HUDEP-2 (cell line): ENCODE measurements around the gene TGFB2.

ENCODE experiments used
- DNase-seq, 76 experiments: peaks; one replicate each; lab custom pipeline; 2025; ENCODE audit not compliant: unreplicated experiment in 76 of 76; lab: John Stamatoyannopoulos, UW

The TGFB2 gene

DNA sequence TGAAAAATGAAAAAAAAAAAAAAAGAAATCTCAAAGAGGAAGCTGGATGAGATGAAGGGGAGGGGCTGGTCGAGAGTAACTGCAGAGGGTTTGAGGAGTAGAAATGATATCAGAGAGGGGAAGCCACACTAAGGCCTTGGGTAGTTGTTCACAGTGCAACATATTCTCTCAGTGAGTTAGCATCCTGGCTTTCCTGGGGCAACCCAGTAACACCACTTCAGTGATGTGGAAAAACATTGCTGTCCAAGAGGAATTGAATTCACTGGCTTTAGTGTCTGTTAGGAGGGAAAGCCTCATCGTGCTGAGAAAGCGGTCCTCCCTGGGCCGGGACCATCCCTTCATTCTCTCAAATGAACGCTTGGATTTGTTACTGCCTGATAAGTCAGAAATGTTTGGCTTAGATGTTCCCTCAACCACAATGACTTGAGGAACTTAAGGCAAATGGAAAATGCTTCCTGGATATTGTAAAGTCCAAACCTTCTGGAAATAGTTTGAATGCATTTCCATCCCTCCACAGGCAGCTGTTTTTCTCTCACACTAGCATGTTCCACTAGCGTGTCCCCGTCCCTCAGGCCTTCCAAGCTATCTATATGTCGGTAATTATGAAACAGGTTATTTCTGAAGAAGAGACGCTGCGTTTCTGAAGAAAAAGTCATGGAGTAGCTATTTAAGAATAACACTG, 12.2 kb downstream of the TGFB2 start:
- no peak for DNase-seq

DNA sequence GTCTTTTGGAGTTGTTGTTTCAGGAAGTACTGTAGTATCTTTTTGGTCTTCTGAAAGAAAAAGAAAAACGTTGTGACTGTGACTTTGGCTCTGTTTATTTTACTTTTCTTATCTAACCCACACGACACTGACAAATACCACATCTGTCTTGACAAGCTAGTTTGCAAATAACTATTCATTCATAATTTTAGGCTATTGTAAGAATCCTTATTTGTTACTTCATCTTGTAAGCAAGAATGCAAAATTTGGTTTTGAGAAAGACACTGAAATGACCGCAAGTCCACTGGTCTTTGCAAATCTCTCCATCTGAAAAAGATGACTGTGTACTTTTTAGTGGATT, 12.7 kb downstream of the TGFB2 start:
- DNase-seq: no peak

DNA sequence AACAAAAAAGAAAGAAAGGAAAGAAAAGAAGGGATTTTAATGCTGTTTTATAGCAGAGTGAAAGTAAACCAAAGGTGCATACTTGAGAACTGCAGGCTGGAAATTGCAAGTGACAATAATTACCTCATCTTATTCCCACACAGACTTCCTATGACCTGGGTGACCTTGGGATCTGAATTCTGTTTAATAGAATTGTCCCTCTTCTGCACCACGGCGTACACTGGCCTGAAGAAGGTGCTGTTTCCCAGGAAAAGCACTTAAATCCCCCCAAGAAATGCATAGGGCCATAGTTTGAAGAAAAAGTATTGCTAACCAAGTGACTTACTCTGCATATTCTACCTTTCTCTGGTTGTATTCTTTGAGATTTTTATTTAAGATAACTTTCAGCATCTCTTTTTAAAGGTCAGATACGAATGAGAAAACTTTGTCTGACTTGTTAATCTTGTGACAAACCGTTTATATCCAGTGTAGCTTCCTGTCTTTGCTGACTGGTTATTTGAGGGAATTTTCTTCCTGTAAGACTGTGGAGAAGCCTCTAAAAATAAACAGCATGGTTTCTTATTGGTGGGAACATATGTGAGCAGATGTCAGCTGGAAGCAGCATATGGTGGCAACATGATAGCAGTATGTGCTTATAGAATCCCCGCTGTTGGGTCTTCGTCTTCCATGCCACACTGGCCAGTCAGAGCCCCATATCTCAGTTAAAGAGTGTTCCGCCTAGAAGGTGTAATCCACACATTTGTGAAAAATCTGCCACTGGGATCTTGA, 16.3 kb downstream of the TGFB2 start:
- no peak for DNase-seq

DNA sequence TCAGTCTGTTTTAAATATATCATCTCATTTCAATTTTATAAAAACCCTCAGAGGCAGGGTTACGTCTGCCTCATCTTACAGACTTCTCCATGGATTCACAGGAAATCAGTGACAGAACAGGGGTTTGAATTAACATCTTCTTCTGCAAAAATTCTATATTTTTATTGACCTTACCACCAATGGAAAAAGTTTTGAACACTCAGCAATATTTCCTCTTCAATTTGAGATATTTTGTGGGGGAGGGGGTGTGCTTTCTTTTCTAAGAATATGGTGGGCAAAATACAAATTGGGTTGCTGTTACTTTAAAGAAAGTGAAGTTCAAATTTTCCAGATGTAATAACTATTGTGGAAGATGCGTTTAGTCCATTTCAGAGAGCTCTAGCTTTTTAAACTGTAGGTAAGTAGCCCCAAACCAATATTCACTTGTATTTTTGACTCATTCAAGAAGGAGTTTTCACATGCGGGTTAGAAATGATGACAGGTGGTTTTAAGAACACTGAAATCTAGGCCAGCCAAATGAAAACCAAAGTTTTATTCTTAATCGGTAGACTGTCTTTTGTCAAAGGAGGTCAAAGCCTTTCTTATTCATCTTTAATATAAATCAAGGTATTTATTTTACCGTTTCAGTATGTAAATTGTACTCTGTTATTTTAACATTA, 17.4 kb downstream of the TGFB2 start:
- DNase-seq: no peak

DNA sequence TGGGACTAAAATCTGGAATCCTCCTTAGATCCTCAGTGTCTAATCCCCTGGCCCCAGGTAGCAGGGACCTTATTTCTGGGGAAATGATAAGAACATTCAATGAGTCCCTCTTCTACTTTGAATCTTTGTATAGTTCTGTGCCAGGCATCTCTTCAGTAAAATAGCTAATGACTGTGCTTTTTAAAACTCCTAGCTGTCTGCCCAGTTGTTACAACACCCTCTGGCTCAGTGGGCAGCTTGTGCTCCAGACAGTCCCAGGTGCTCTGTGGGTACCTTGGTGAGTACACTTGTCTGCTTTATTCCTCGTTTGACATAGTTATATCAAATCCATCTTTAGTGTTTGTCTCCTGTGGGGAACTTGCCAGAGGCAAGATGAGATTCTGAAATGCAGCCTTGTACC, 18.0 kb downstream of the TGFB2 start:
- DNase-seq: no peak

DNA sequence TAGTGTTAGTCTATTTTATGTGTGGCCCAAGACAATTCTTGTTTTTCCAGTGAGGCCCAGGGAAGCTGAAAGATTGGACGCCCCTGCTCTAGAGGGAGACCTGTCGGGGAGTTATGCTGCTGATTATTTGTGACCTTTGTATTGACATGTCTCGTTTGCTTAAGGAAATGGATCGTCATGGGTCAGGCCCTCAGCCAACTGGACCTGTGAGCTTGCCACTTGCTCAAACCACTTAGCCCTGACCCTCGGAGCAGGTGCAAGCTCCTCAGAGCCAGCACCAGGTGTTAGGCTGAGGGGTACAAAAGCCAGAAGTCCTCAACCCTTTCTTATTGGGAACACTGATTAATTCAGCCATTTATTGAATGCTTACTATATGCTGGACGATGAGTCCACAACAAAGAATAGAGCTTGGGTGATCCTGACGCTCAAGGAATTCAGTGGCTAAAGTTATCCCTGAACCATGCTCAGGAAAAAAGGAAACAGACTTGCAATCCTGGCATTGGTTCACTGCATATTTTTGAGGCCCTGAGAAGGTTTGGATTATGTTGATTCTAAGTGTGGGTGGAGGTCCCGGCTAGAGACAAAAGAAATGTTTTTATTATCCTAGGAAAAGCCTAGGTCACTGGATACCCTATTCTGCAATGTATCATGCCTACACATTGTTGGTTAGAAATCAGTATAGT, 19.0 kb downstream of the TGFB2 start:
- DNase-seq: no peak

DNA sequence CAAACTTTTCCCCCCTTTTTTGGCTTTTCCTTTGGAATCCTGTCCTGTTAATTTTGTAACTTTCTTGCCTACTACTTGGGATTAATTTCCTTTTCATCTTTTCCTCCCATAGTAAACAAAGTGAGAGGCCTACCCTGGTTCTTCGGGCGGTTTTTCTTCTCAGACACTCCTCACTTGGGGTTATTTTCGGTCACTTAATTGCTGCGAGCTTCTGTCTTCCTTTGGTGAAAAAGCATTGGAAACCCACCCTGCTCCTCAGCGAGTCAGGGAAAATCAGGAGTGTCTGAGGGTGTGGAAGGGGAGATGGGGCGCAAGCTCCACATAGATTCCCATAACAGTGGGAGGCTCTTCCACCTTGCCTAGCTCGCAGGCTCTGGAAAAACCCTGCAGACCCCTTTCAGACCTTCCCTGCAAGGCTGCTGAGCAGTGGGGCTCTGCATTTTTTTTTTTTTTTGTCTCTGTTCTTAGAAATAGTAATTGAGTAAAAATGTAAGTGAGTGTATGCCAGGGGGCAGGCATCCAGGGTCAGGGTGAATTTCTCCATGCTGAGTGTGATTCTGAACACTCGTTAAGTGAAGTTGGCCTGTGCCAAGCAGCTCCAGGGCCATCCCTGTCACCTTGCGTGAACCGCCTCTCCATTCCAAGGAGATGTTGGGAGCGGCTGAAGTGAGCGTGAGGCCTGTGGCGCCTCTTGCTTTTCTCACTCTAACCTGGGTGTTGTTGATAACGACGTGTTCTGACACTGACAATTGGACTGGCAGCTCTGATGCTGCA, 20.3 kb downstream of the TGFB2 start:
- no peak for DNase-seq

DNA sequence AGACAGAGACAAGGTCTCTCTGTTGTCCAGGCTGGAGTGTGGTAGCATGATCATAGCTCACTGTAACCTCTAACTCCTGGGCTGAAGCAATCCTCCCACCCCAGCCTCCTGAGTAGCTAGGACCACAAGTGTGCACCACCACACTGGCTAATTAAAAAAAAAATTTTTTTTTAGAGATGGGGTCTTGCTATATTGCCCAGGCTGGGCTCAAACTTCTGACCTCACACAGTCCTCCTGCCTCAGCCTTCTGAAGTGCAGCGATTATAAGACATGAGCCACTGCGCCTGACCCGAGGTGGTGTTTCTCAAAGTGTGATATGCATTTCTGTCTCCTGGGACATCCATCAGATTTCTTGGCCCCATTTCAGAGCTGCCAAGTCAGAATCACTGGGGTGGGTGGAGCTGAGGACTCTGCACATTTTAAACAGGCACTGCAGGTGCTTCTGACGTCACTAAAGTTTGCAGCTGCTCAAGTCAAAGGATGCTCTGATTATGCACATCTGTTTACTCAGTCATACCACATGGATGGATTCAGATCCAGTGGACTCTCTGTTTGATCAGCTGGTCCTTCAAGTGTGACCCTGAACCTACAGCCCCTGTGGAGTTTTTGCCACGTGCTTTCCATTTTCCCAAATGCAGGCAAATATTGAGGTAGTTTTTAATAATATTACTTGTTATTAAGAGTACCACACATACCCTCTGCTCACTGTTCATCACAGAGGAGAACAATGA, 21.4 kb downstream of the TGFB2 start:
- DNase-seq: no peak

DNA sequence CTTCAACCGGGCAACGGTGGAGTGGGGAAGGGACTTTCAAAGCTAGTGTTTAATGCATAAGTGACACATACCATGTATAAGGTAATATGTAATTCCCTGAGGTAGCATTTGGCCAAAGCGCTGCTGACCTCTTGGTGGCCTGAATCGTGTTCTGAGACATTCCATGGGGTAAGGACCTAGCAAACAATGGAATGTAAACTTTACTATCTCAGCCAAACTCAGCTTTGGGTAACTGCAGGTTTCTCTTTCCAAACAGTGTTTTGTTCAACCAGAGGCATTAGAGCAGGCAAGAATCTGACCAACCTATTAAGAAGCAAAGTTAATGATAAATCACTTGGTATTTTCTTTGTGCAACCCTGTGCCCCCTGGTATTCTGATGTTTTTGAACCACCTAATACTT, 22.0 kb downstream of the TGFB2 start:
- no peak for DNase-seq

DNA sequence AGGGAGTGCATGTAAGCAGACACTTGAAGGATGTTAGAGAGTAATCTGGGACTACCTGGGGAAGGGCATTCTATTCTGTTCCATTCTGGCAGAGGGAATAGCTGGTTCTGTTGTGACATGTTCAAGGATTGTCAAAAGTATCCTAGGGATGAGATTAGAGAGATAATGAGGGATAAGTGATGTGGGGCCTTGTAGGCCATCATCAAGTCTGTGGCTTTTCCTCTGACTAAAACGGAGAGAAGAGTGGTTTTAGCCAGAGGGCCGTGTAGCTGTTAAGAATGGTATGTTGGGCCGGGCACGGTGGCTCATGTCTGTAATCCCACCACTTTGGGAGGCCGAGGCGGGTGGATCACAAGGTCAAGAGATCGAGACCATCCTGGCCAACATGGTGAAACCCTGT, 23.6 kb downstream of the TGFB2 start:
- no peak for DNase-seq

DNA sequence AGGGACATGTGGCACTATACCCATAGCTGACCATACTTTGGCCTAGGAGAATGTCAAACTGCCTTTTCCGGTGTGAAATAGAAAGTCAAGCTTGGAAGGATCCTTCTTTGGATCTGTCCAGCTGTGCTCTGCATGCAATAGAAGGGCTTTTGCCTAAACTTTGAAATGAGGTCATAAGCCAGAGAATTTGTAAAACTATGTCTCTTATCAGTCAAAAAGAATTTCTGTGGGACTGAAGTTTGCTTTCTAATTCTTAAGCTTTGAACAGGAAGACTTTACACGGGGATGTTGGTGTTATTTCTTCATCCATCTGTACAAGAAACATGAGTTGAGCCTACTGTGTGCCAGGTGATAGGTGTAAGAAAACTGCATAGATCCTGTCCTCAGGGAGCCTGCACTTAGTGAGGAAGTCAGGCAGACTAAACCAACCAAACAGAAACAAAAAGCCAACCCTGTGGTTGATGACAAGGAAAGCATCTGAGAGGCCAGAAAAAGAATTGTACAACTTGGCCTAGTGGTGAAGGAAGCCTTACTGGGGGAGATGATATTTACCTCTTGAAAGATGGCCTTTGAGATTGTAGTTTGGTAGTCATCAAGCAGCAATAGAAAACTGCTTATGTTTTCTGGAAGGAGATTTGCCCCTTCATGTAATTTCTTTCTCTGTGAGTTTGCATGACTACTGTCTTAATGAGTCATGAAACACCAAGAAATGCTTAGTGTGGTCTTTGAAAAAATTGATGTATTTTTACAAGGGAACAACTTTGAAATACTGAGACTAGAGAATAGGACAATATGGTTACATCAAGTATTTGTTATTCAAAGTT, 24.8 kb downstream of the TGFB2 start:
- DNase-seq: no peak

DNA sequence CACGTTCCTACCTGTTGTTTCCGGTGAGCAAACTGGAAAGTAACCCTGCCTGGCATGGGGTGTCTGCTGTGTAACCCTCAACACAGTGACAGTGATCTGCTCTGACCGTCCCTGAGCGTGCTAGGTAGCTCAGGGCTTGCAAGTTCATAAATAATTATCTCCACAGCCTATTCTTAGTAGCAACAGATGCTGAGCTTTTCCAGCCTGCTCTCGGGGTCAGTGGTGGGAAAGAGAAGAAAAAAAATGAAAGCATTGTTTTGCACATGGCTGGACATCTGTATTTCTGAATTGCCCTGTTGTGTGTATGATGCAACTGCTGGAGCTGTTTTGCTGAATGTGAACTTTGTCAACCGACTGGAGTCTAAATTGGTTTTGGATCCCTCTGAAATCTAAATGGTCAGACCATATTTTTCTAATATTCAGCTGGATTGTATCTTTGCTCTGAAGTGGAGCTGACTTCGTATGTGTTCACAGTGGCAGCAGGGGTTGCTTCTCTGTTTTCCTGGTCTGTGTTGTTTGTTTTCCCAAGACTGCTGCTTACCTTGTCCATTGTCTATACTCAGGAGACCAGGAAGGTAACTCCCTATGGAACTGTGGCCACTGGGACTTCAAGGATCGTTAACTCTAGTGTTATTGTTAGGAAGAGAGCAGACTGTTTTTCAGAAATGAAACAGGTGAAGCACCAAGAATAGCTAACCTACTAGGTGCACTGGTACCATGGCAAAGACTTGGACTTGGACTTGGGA, 27.0 kb downstream of the TGFB2 start:
- no peak for DNase-seq

DNA sequence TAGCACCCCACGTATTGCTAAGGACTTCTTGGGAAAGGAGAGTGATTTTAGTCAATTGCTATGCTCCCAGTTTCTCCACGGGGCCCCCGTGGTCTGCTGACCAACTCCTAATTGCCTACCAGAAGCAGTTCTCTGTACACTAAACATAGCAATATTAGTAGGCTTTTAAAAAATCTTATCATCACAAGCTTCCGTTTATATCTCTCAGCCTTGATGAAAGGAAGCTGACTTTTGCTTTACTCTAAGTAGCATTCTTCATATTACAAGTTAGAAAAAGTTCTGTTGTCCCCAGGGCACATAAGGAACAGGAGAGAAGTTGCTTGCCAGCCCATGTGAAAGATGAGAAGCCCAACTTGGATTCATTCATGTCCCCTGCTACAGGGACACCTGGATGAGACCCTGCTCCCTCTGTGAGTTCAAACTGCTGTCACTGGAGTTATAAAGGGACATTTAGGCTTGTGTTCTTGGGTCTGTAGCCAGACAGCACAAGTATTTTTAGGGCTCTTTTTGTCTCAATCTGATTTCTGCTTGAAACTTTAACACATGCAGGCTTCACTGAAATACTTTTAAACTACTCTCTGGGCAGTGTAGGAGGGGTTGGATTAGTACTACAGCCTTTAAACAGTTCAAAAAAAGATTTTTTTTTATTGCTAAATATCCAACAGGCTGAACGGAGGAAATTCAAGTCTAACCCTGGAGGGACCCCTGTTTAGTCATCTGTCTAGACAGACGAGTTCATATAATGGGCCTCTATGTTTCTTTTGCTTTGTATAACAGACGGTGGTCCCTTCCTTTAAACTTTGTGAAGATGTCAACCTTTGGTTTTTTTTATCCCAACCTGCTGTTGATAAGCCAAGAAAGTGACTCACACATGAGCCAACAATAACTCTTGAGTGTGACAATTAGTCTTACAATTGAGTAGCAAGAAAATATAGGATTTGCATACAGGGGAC, 29.5 kb downstream of the TGFB2 start:
- DNase-seq: no peak

DNA sequence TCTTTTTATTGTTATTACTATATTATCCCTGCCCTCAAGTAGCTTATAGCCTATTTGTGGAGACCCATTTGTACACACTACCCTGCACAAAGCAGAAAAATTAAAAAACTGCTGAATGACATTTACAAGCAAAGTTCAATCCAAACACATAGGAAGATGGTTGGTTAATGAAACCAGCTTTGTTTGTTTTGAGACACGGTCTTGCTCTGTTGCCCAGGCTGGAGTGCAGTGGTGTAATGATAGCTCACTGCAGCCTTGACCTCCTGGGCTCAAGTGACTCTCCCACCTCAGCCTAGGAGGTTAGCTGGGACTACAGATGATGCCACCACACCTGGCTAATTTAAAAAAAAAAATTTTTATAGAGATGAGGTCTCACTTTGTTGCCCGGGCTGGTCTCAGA, 31.6 kb downstream of the TGFB2 start:
- no peak for DNase-seq

DNA sequence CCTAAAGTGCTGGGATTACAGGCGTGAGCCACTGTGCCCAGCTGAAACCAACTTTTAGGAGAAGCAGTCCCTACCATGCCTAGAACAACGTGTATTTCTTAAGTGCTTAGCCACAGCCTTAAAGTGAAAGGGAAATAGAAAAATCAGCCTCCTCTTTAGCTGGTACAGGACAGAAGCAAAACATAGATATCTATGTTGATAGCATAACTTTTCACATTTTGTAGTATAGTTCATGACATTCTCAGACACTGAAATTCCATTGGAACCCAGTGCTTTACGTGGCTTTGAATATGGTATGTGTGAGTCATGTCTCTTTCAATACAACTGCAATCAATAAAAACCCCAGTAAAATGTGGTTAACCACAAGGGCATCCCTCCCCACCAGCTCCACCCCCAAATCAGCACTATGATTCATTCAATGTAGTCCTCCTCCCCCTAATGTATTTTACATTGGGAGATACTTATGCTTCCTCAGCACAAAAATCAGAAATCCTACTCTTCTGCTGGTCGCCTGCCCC, 32.1 kb downstream of the TGFB2 start:
- peak in 30 of 76 experiments; percentile 1 to 60 (median 18) for DNase-seq

DNA sequence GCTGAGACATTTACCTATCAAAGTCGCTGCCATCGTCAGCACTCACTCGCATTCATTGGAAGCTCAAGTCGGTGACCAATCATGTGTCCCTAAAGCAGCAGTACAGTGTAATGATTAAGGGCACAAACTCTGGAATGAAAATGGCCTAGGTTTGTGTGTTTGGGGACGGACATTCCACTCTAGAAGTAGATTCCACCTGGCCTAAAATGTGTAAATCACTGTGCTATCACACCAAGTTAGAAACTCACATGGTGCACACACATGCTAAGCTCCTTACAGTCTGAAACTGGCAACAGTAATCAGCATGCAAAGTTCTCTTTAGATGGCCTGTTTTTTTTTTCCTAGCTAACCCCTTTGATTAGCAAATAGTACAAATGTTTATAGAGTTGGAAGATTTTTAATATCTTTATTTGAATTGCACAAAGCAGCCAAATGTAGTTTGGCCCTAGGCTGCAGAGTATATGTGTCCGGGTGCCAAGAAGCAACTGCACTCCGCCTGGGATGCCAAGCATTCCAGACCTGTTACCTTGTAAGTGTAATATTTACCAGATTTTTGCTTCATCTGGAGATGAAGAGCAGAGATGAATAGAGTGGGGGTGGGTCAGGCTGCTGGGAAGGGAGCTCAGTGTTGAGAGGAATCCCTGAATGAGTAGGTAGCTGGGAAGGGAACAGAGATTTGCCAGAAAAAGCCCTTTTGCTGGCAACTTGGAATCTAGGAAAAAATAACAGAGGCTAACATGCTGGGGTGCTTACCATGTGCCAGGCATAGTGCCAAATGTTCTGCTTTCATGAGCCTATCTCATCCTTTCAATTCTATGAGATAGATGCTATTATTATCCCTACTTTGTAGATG, 35.2 kb downstream of the TGFB2 start:
- no peak for DNase-seq
